GM21526 (cell line): ENCODE results near the gene PEG3.

ENCODE experiments used
- ATAC-seq: cut with Tn5 transposase; IDR thresholded peaks from one replicate; pipeline ENCODE4 v1.9.1; 2021; ENCODE audit warnings: moderate library complexity; ENCODE audit not compliant: unreplicated experiment, low FRiP score

The PEG3 gene

GRCh38 chr19:56839652-56840450 lies 675 bp downstream of the PEG3 start:
- ATAC-seq: no peak

DNA sequence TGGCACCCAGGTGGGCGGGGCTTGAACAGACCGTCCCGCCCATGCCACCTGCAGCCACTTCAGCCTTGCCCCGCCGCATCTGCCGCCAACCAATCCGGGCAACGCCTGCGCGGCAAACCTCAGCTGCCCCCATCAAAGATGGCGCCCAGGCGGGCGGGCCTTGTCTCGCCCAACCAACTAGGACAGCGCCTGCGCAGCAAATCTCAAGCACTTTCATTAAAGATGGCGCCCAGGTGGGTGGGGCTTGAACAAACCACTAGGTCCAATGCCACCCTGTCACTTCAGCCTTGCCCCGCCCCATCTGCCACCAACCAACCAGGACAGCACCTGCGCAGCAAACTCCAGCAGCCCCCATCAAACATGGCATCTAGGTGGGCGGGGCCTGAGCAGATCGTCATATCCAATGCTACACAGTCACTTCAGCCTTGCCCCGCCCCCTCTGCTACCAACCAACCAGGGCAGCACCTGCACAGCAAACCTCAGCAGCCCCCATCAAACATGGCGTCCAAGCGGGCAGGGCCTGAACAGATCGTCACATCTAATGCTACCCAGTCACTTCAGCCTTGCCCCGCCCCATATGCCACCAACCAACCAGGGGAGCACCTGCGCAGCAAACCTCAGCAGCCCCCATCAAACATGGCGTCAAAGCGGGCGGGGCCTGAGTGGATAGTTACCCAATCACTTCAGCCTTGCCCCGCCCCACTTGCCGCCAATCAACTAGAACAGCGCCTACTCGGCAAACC lies 1.4 kb downstream of the PEG3 start:
- ATAC-seq: no peak

- ATAC-seq: no peak
These were observed 2.3 kb downstream of the PEG3 start for GRCh38 chr19:56838024-56838908.

- no peak for ATAC-seq
These were observed 3.0 kb downstream of the PEG3 start for GRCh38 chr19:56837492-56838023.

DNA sequence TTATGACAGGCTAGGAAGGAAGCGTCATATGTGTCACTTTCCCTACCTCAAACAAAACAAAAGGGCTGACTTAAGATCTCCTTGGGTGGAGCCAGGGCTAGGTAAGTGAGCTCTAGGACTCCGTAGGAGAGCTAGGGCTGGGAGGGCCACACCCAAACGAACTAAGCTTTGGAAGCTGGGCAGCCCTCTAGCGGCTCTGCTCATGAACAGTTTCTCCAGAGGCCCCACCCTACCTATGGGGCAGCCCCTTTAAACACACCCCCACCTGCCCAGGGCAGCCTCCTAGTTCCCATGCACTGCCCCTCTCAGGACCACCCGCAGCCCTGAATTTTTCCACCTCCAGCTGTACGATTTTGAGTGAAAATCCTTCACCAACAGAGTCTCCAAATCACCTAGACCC lies 3.5 kb downstream of the PEG3 start:
- no peak for ATAC-seq

DNA sequence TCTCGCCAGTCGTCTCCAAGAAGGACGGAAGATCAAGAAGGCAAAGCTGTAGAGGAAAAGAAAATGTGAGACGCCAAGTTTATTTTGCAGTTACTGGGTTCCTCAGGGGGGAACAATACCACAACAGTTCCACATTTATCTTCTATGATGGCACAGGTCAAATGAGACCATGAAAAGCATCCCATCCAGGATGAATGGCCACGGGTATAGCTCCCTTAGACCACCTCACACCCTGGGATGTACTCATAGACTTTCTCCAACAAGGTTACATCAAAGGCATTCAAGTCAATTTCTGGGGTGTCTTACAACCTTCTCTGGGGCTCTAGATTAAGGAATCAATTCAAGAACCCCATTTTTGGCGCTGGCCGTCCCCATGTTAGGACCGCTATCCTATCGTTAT lies 4.5 kb downstream of the PEG3 start:
- ATAC-seq: no peak

DNA sequence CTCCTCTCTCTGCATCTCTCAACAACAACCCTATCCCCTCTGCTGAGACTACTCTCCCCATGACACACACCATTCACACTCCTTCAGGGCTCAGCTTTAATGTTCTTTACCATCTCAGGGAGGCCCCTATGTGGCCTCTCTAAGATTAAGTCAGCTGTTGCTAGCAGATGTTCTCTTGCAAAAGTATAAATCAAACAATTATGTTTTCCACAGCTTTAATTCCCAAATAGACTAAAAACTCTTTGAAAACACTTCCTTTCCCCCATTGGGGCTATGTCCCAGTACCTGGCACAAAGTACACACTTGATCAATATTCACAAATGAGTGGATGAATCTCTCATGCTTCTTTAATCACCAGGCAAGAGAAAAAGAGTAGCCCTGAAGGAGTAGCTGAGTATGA lies 5.1 kb downstream of the PEG3 start:
- no peak for ATAC-seq

DNA sequence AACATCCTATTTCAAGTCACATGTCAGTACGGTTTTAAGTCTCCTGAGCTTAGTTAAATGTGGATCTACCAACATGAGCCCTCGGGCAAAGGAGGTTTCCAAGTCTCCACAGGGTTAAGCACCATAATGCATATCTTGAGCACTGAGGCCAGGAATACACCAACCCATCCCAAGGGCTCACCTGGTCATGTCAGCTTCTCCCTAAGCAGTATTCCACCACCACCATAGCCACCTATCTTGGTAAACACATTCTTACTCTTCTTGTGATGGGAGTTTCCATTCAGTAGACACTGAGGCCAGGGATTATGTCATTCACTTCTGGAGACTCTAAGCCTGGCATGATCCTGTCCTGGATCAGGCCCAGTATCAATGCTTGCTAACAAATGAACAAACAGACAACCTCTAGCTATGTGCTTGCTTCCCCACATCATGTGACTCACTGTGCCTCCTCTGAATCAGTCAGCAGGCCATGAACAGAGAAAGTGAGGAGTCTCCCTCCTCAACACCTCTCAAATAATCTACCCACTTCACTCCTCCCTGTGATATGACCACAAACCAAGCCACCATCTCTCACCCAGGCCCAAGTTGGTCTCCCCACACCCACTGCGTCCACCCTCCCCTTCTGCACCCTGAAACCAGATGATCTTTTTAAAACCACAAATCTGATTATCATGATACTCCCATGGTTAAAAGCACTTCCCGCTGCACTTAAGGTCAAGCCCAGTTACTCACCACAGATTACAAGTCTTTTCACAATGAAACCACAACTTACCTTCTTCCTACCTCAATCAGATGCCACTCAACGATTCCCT lies 5.8 kb downstream of the PEG3 start:
- no peak for ATAC-seq

GRCh38 chr19:56832352-56832928 lies 8.1 kb downstream of the PEG3 start:
- no peak for ATAC-seq

DNA sequence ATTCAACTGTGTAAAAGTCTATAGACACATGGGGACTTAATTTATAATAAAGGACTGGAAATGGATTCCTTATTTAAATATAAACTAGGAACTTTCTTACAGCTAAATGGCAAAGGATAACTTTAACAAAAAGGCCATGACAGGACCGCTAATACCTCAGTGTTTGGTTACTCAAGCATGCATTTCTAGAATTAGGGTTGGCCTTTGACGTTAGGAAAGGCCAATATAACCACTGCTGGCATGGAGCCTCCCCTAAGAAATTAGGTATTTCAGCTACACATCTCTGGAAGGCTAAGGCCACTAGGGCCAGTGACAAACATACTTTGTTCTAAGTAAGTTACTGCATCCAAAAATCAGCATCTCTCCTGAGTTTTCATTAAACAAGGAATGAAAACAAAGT lies 9.3 kb downstream of the PEG3 start:
- ATAC-seq: no peak

DNA sequence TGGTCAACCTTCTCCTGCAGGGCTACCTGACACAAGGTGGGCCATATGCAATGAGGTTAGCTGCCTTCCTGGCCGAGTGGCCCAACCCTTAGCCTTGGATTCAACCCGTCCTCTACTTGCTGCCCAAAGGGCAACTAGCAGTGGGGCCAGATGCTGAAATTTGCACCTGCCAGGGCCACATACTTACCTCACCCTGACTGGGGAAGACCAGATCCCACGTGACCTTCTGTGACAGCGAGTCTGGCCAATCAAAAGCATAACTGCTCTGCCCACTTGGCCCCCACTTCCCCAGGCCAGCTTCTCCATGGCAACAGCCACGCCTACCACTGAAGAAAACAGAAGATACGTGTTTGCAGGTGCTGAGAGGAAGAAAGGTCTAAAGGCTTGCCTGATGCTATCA lies 10.9 kb downstream of the PEG3 start:
- no peak for ATAC-seq

DNA sequence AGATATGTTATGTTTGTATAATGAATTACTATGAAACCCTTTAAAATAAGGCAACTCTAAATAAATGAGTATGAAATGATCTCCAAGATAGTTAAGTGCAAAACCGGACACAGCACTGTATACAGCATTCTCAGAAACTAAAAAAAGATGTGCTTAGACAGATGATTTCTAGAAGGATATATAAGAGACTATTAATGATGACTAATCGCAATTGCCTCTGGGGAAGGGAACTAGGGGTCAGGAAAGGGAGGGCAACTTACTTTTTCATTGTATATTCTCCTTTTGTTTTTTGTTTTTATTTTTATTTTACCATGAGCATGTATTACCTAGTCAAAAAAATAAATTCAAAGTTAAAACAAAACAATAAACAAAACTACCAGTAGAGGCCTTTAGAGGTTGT lies 12.8 kb downstream of the PEG3 start:
- ATAC-seq: no peak

DNA sequence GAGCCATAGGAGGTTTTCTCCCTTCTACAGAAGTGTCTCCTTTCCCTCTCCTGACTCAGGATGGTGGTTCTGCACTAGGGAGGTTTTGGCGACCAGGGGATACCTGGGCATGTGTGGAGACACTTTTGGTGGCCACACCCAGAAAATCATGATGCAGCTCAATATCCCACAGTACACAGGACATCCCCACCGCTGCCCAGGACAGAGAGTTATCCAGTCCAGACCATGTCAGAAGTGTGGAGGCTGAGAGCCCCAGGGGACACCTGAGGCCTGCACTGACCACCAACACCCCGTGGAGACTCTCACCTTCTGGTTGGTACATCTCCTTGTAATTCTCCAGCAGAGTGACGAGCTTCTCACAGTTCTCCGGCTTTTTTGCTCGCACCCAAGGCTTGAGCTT lies 16.6 kb downstream of the PEG3 start:
- ATAC-seq: no peak

- no peak for ATAC-seq
These were observed 17.1 kb downstream of the PEG3 start for GRCh38 chr19:56823417-56823816.

DNA sequence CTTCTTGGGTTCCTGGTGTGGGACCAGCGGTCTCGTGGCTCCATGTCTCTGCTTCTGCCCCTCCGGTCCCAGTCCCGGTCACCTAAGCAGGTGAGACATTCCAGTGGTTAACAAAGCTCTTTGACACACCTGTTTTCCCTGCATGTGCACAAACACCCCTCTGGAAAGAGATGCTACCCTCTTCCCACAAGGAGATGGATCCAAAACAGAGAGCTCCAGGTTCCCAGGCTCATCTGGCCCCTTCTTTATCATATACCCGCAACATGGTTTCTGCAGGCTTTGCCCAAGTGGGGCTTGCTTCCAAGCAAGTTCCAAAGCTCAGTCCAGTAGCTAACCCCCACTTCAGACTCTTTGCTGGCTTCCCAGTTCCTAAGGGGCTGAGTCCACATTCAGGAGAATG lies 17.8 kb downstream of the PEG3 start:
- ATAC-seq: no peak

- no peak for ATAC-seq
These were observed 18.9 kb downstream of the PEG3 start for GRCh38 chr19:56821675-56822074.

DNA sequence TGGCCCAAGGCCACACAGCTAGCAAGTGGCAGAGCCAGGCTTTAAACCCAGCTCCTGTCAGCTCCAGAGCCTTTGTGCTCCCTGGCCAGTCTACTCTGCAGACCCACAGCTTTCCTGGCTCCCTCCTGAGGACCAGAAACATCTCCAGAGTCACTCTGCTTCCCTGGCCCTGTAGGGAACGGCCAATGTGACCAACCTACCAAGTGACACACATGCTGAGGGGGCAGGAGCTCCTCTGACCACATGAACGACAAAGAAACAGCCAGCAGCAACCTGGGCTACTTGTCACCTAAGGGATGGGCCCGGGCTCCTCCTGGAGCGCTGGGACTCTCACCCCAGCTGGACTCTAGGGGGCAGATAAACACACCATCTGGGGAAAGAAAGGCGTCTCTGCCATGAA lies 19.3 kb downstream of the PEG3 start:
- no peak for ATAC-seq

GRCh38 chr19:56819166-56819565 lies 21.4 kb downstream of the PEG3 start:
- no peak for ATAC-seq

DNA sequence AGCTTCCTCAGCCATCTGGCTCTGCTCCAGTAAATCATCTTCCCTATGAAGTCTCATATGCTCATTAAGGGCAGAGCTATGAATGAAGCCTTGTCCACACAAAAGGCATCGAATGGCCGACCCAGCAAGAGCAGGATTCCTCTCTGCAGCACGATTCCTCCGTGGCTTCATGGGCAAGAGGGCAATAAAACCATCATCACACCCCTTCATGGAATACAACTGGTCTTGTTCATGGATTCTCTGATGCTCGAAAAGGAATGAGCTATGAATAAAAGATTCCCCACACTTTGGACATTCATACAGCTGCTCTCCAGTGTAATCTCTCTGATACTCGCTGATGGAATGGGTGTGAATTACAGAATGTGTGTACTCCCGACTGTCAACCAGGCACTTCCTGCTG lies 25.9 kb downstream of the PEG3 start:
- no peak for ATAC-seq

DNA sequence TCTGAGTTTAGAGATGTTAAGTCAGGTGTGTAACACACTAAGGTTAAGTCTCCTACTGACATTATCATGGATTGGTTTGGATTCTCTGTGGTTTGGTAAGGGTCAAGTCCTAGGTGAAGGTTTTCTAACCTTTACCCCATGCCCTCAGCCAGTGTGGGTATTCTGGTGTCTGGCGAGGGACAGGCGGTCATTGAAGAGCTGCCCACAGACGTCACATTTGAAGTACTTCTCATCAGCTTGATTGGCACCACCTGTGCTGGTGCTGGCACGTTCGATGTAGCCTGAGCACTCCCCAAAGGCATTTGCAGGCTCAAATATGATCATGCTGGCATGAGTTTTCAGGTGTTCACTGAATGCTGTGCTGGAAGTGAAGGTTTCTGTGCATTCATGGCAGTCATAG lies 27.0 kb downstream of the PEG3 start:
- no peak for ATAC-seq
